ENCODE data around the gene CNKSR1.

DNA sequence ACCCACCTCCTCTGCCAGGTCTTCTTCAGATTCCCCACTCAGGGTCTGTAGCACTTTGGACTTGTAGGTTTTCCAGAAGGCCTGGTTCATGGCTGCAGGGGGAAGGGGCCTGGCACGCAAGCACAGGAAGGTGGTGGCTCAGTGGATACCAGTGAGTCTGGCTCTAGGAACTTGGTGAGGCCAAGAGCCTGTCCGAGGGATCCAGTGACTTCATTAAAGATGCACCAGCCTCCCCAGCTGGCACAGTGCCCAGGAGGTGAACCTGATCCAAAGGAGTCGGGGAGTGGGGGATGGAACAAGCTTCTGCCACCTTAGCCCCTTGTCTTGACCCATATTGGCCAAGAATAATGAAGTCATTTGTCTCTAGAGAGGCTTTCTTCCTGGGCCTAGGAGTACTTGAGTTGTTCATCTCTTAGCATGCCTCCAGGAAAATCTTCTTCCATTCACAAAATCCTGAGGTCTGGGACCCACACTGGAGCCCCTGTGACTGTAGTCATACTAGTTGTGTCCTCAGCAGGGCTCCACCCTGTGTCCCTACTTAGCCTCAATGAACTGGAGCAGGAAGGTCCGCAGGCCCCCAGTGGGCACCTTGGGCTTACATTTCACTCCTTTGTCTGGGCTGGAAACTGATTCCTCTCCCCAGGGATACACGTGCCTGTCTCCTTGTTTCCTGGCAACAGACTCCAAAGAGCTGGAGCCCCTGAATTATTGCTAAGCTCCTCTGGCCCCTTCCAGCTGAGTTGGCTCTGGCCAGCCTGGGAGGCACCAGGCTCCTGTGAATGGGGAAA lies 8.7 kb upstream of the CNKSR1 start, which contains the start of gene C1orf232:
- TF ChIP-seq, protein P1, sequence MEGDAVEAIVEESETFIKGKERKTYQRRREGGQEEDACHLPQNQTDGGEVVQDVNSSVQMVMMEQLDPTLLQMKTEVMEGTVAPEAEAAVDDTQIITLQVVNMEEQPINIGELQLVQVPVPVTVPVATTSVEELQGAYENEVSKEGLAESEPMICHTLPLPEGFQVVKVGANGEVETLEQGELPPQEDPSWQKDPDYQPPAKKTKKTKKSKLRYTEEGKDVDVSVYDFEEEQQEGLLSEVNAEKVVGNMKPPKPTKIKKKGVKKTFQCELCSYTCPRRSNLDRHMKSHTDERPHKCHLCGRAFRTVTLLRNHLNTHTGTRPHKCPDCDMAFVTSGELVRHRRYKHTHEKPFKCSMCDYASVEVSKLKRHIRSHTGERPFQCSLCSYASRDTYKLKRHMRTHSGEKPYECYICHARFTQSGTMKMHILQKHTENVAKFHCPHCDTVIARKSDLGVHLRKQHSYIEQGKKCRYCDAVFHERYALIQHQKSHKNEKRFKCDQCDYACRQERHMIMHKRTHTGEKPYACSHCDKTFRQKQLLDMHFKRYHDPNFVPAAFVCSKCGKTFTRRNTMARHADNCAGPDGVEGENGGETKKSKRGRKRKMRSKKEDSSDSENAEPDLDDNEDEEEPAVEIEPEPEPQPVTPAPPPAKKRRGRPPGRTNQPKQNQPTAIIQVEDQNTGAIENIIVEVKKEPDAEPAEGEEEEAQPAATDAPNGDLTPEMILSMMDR (IDR thresholded peaks at IDR 0.05), result no peak
- TF ChIP-seq EZH2 (IDR thresholded peaks at IDR 0.05; ENCODE audit: borderline replicate concordance, insufficient read depth, low read depth, low read length, poor library complexity, severe bottlenecking), result no peak

All from B cell (primary cell).